ENCODE data around the gene MMP17.

The MMP17 gene

DNA sequence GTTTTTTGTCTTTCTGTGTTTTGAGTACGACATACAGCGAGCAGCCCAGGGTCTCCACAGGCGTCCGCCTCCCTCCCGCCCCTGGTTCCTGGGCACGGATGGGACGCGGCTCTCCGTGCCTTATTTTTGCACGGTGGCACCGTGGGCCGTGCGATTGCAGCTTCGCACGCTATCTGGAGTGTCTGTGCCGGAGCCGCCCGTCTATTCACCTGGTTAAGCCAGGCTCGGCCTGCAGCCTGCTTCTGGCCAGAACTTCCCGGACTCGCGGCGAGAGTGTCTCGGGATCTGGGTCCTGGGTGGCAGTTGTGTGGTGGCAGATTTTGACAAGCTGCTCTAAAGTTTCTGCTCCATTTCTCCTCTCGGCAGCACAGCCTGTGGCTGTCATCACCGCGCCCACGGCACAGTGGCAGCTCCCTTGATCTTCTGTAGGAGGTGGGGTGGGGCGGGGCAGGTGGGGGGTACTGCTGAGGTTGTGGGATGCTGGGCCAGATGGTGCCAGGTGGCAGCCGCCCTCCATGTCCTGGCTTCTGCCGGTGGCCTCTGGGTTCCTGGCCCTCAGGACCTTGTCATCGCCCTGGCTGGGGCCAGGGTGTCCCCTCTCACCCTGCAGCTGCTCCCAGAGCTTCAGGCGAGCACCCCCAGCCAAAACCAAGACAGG is 2.9 kb downstream of the MMP17 start:
- no peak for DNase-seq

- no peak for DNase-seq
Measured at GRCh38 chr12:131831635-131832041, 3.4 kb downstream of the MMP17 start.

DNA sequence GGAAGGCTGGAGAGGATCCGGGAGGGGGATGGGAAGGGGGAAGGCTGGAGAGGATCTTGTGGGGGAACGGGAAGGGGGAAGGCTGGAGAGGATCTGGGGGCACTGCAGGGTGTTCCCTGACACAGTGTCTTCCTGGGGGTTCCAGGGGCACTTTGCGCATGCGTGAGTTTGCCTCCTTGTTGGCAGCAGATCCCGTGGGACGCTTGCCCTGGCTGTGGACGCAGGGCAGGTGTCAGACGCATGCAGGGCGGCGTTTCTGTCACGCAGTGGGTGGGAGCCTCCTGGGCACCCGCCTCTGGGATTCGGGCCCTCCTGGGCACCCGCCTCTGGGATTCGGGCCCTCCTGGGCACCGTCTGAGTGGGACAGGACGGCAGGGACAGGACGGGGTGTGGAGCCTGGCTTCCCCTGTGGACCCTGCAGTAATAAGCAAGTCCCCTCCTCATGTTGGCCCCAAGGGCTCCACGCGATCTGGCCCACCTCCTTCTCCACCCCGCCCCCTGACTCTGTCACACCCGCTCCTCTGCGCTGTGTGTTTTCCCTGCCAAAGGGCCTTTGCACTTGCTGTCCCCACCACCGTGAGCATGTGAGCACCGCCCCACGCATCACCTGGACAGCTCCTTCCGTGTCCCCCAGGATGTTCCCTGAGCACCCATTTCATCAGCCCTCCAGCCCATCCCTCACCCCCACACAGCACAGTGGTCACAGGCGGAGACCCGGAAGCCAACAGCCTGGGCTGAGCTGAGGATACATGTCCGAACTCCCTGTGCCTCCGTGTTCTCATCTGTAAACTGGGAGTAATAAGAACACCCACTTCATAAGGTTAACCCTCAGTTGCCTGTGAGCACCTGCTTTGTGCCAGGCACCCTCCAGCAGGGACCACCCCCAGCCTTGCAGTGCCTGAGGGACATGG is 4.4 kb downstream of the MMP17 start:
- no peak for DNase-seq

- DNase-seq, result no peak
Measured at GRCh38 chr12:131833288-131833895, 5.2 kb downstream of the MMP17 start.

GRCh38 chr12:131833896-131834641 is 5.9 kb downstream of the MMP17 start:
- no peak for DNase-seq

DNA sequence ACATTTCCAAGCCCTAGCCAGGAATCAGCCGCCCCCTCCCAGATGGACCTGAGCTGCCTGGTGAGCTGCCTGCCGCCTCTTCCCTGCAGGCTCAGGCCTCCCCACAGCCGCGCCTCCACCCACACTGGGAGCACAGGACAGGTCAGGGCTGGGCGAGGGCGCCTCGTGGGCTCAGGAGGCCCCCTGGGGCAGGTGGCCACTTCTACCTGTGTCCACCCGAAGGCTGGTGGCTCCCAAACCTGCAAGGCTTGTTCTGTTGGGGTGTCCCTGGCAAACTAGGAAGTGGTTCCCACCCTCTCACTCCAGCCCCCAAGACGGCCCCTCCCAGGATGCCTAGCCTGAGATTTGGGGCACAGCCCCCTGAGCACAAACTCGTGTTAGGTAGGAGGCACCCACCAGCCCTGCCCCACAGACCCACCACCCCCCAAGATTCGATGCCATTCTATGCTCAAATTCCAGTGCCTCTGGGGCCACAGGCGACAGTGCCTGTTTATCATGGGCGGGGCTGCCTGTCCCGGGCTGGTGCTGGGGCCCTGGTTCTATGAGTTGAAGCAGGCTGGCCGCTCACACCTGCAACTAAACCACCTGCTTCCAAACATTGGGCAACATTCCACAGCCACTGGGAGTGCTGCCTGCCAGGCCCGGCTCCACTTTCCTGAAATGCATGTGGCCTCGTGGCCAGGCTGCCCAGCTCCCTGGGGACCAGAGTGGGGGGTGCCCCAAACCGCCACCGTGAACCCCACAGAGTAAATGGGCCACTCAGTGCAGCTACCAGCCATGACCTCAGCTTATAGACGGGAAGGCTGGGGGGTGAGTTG is 6.8 kb downstream of the MMP17 start:
- no peak for DNase-seq

GRCh38 chr12:131835616-131836171 is 7.5 kb downstream of the MMP17 start:
- no peak for DNase-seq

DNA sequence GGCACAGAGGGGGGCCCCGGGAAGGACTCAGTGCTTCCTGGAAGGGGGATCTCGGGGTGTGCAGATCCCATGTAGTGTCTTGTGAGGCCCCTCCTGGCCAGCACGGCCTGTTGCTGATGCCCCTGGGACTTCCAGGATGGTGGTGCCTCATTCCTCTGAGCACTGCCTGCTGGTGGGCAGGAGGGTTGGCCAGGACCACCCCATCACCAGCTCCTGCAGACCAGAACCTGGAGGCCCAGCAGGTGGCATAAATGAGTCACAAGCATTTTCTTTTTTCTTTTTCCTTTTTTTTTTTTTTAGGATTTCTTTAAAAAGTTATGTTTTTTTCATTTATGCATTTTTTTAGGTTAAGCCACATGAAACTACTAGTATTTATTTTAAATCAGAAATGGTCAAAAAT is 8.0 kb downstream of the MMP17 start:
- no peak for DNase-seq

GRCh38 chr12:131836714-131837397 is 8.7 kb downstream of the MMP17 start:
- no peak for DNase-seq

GRCh38 chr12:131840643-131841416 is 12.6 kb downstream of the MMP17 start:
- no peak for DNase-seq

DNA sequence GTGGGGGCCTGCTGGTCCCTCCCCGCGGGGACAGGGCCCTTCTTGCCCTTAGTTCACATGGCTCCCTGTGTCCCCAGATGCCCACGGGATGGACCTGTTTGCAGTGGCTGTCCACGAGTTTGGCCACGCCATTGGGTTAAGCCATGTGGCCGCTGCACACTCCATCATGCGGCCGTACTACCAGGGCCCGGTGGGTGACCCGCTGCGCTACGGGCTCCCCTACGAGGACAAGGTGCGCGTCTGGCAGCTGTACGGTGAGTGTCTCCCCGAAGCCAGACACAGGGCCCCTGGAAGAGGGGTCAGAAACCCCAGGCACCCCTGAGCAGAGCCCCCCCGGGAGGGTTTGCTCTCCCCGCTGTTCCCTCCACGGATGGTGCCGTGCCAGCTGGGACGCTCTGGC is 13.4 kb downstream of the MMP17 start:
- DNase-seq, result no peak

GRCh38 chr12:131842169-131842568 is 14.0 kb downstream of the MMP17 start:
- DNase-seq, result no peak

GRCh38 chr12:131843527-131843926 is 15.3 kb downstream of the MMP17 start:
- DNase-seq, result no peak

DNA sequence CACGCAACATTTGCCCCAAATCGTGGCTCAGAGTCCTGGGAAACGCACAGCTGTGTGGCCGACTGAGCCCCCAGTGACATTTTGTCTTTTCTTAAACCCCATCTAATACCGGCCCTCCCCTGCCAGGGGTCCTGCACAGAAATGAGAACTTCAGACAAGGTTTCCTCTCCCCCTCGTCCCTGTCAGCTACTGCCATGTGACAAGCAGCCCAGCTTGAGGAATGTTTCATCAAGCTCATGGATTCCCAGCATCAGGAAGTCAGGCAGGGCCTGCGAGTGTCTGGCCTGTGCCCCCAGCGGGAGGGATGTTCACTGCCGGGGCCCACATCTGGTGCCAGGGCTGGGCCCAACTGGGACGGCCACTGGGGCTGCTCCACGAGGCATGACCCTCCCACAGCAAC is 15.9 kb downstream of the MMP17 start:
- no peak for DNase-seq

- no peak for DNase-seq
Measured at GRCh38 chr12:131844656-131845055, 16.5 kb downstream of the MMP17 start.

GRCh38 chr12:131845121-131845520 is 16.9 kb downstream of the MMP17 start:
- no peak for DNase-seq

- DNase-seq, result no peak
Measured at GRCh38 chr12:131847456-131847855, 19.3 kb downstream of the MMP17 start.

DNA sequence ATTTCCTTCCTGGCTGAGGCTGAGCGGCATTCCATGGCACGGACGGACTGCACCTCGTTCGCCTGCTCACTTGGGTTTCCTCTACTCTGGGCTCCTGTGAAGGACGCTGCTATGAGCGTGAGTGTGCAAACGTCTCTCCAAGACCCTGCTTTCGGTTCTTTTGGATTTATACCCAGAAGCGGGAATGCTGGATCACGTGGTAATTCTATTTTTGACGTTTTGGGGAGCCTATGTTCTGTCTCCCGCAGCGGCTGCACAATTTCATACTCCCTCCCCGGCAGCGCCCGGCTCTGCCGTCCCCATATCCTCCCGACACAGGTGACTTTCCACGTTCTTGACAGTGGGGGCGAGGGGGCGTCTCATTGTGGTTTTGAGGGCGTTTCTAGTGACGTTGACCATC is 20.6 kb downstream of the MMP17 start:
- no peak for DNase-seq

- no peak for DNase-seq
Measured at GRCh38 chr12:131849700-131850553, 21.7 kb downstream of the MMP17 start.
